GM06990 (cell line): ENCODE measurements around the gene PPP1R2.

Source experiments
- DNase-seq: peaks from one replicate; pipeline ENCODE4 v3.0.0-alpha.2; 2011; ENCODE audit not compliant: insufficient read length; ENCODE audit errors: extremely low read depth
- H3K27me3 ChIP-seq: replicated peaks from 2 replicates; pipeline ENCODE4 v1.6.0; 2011; ENCODE audit warnings: low read length; ENCODE audit not compliant: control insufficient read depth, insufficient read depth
- H3K36me3 ChIP-seq: 2 replicates; pipeline ENCODE4 v1.5.1; 2011; ENCODE audit warnings: low read length; ENCODE audit not compliant: control insufficient read depth, insufficient read depth
- H3K4me3 ChIP-seq: replicated peaks from 2 replicates; pipeline ENCODE4 v1.5.1; 2011; ENCODE audit warnings: low read depth, mild to moderate bottlenecking, control low read depth, low read length
- TF ChIP-seq, protein P1 (sequence below): IDR thresholded peaks from 2 replicates; pipeline ENCODE4 v1.5.1; 2011; ENCODE audit warnings: low read length, control low read depth, mild to moderate bottlenecking, inconsistent platforms; ENCODE audit not compliant: insufficient read depth, poor library complexity, severe bottlenecking

The PPP1R2 gene

DNA sequence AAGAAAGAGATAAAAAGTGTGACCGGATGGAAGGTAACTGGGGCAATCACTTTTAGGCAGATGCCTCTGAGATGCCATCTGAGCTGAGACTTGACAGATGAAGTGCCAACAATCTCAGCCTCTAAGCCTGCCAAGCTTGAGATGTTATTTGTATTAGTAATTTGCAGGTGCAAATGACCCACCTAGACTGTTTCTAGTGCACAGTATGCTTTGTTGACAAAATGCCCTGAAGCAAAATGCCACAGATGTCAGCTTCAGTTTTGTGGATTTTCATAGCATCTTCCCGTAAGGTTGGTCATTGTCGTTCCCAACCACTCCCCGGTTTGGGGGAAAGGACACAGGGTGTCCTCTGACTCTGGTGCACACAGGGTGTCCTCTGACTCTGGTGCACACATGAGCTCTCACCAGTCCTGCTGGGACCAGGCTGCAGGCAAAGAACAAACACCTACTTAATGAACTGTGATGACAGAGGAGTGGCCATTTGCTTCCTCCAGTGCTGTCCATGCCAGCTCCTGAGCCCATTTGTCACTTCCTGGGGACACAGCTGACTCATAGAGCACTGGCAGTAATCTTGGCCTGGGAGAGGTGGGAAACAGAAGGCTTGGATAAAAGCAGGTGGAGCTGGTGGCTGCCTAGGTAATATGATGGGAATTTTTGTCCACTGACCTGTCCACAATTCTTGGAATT, 16.7 kb upstream of the PPP1R2 start:
- H3K36me3 ChIP-seq = no peaks in the 10 kb centered on the region
- H3K4me3 ChIP-seq = no peak overlapping the region
- DNase-seq = no peak
- TF ChIP-seq, protein P1, sequence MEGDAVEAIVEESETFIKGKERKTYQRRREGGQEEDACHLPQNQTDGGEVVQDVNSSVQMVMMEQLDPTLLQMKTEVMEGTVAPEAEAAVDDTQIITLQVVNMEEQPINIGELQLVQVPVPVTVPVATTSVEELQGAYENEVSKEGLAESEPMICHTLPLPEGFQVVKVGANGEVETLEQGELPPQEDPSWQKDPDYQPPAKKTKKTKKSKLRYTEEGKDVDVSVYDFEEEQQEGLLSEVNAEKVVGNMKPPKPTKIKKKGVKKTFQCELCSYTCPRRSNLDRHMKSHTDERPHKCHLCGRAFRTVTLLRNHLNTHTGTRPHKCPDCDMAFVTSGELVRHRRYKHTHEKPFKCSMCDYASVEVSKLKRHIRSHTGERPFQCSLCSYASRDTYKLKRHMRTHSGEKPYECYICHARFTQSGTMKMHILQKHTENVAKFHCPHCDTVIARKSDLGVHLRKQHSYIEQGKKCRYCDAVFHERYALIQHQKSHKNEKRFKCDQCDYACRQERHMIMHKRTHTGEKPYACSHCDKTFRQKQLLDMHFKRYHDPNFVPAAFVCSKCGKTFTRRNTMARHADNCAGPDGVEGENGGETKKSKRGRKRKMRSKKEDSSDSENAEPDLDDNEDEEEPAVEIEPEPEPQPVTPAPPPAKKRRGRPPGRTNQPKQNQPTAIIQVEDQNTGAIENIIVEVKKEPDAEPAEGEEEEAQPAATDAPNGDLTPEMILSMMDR = no peak
- H3K27me3 ChIP-seq = no peaks in the 10 kb centered on the region

DNA sequence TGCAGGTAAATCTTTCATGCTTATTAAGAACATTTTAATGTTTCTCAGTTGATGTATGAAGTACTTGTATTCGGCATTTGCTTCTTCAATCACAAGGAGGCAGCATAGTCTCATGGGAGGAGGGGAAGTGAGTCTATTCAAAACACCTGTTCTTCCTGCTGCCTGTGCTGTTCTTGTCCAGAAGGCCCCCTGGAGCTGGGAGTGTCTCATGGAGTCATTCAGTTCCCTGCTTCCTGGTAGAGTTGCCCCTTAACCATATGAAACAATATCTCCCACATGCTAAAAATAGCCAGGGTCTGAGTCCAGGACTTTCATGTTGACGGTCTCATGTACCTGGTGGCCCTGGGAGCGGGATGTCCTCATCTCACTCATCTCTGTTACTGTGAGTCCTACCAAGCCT, 15.5 kb upstream of the PPP1R2 start:
- Histone ChIP-seq H3K27me3 (no peaks in the 10 kb centered on the region), H3K4me3 (no peak overlapping the region), H3K36me3 (no peaks in the 10 kb centered on the region)
- DNase-seq = no peak
- TF ChIP-seq, protein P1 = peak; percentile 67

DNA sequence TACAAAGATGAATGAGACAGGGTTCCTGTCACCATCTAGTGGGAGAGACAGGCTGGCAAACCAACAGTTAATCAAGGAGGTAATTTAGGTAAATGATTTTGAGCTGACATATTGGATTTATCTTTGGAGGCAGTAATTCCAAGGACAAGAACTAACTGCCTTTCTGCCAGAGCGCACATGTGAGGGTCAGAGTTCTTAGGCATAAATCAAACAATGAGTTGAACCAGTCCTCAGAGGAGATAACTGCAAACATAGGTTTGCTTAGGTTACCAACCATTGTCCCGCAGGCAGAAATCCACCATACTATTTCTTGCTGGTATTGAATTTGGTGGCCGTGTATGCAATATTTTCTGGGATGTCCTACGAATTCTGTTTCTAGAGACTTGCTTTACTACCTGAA, 14.2 kb upstream of the PPP1R2 start:
- DNase-seq = no peak
- no peak overlapping the region for H3K4me3 ChIP-seq
- TF ChIP-seq, protein P1 = no peak

DNA sequence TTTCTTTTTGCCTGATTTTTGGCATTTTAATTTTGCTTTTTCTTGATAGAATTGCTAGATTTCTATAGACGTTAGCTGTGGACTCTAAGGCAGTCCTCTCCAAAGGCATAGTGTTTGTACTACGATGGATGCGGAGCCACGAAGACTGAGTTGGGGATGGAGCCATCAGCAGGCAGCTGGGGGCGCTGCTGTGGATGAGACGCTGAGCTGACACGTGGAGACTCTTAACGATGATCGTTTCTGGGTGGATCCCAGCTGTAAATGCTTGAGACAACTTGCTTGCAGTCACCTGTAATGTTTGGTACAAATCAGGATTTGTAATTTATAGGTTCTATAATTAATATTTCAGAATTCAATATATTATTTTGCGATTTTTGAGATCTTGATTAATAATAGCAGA, 13.3 kb upstream of the PPP1R2 start:
- no peak overlapping the region for H3K4me3 ChIP-seq
- TF ChIP-seq, protein P1 = peak; percentile 65
- no peaks in the 10 kb centered on the region for H3K36me3 ChIP-seq
- DNase-seq = no peak
- no peaks in the 10 kb centered on the region for H3K27me3 ChIP-seq

More for the DNA sequence above, 14.2 kb upstream of the PPP1R2 start:
- Histone ChIP-seq H3K27me3 (no peaks in the 10 kb centered on the region), H3K36me3 (no peaks in the 10 kb centered on the region)

DNA sequence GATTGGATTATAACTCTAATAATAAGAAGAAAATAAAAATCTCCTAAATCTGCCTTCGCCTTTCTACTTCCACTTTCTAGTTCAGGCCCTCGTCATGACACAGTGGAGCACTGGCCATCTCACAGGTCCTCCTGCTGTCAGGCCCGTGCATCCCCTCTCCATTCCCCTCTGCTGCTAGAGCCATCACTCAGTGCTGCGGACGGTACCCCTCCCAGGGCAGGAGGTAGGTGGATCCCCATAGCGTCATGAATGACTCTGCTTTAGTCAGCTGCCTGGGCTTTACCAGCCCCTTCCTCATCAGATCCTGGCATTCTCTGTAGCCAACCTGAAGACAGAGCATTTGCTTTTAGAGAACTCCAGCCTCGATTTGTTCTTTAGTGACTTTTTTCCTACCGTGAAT, 12.0 kb upstream of the PPP1R2 start:
- H3K4me3 ChIP-seq = no peak overlapping the region
- H3K27me3 ChIP-seq = no peaks in the 10 kb centered on the region
- TF ChIP-seq, protein P1 = no peak
- no peak for DNase-seq
- no peaks in the 10 kb centered on the region for H3K36me3 ChIP-seq

DNA sequence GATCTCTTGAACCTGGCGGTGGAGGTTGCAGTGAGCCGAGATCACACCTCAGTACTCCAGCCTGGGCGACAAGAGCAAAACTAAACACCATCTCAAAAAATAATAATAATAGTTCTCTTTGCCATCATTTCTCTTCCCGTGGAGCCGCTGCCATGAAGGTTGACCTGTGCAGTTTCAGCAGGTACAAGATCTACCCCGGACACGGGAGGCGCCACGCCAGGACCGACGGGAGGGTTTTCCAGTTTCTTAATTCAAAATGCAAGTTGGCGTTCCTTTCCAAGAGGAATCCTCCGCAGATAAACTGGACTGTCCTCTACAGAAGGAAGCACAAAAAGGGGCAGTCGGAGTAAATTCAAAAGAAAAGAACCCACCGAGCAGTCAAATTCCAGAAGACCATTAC, 11.3 kb upstream of the PPP1R2 start:
- DNase-seq = no peak
- Histone ChIP-seq H3K27me3 (no peaks in the 10 kb centered on the region), H3K4me3 (no peak overlapping the region), H3K36me3 (no peaks in the 10 kb centered on the region)
- TF ChIP-seq, protein P1 = no peak
